Body of pancreas (tissue), 4 donors: Measurements from ENCODE around the gene MYO15B. TPM values are rescaled to one million over a fixed set of nuclear protein-coding genes. Genes with fewer than 3 reads are reported as not detected.

Experiments
- ATAC-seq: fragments of 150-250 bp; one replicate; pipeline ENCODE4 v1.9.1; 2016
- DNase-seq, 4 donors: peaks; one replicate each; pipeline ENCODE4 v3.0.0-alpha.2; 2019
- H3K27ac ChIP-seq, 4 donors: fragments of 200-600 bp; sonication (generic); 1 replicate in 3 of 4; 2 replicates in 1 of 4; pipeline versions ENCODE4 v1.5.1 to v1.6.1; 2016 to 2019; ENCODE audit warnings: mild to moderate bottlenecking in 1 of 4, mixed read lengths in 1 of 4, moderate library complexity in 1 of 4
- H3K27me3 ChIP-seq, 2 donors: fragments of 200-600 bp; sonication (generic); one replicate each; pipeline ENCODE4 v1.6.0; 2016; ENCODE audit warnings: mild to moderate bottlenecking in 1 of 2
- H3K36me3 ChIP-seq, 2 donors: fragments of 200-600 bp; sonication (generic); replicated peaks in 1 of 2; 2 replicates each; pipeline ENCODE4 v1.5.1; 2016; ENCODE audit warnings: low read depth in 2 of 2; ENCODE audit not compliant: insufficient read depth in 1 of 2
- H3K4me1 ChIP-seq: fragments of 200-600 bp; sonication (generic); one replicate; pipeline ENCODE4 v1.6.0; 2016
- H3K4me3 ChIP-seq, 2 donors: fragments of 200-600 bp; sonication (generic); 1 replicate in 1 of 2; 2 replicates in 1 of 2; pipeline ENCODE4 v1.5.1; 2016 to 2019
- H3K9me3 ChIP-seq, 3 donors: fragments of 200-600 bp; sonication (generic); 1 replicate in 2 of 3; 2 replicates in 1 of 3; pipeline ENCODE4 v1.5.1; 2016
- POLR2A ChIP-seq, 3 donors: fragments of 450-650 bp; IDR thresholded peaks; one replicate each; pipeline ENCODE4 v1.6.1; 2016; ENCODE audit warnings: antibody characterized with exemption in 3 of 3, mild to moderate bottlenecking in 2 of 3
- WGBS, 2 donors: methylation state at CpG; one replicate each; pipeline ENCODE4 v1.1.5; 2017; 5-methylcytosine and 5-hydroxymethylcytosine counted together
- intact Hi-C: fragments of 100-400 bp; cut with DNase I; formaldehyde crosslinking; loops from one replicate; pipeline ENCODE4 v1.15.1; 2023
- total RNA-seq, 2 donors: library from RNA; depleted of rRNA; stranded (reverse); fragments of >200 nt; gene quantifications; one replicate each; pipeline ENCODE4 v1.1.0, GENCODE V29; 2016
- TF ChIP-seq, protein P1 (sequence below), 7 experiments: fragments of 450-650 bp in 4 of 7; fragments of 200-600 bp in 3 of 7; sonication (generic) in 3 of 7; IDR thresholded peaks; one replicate each; pipeline ENCODE4 v1.5.1; 2016 to 2019; ENCODE audit warnings: antibody characterized with exemption in 7 of 7

The MYO15B gene
- total RNA-seq, 2 donors from 2014 or later: 61.2 to 183 TPM

DNA sequence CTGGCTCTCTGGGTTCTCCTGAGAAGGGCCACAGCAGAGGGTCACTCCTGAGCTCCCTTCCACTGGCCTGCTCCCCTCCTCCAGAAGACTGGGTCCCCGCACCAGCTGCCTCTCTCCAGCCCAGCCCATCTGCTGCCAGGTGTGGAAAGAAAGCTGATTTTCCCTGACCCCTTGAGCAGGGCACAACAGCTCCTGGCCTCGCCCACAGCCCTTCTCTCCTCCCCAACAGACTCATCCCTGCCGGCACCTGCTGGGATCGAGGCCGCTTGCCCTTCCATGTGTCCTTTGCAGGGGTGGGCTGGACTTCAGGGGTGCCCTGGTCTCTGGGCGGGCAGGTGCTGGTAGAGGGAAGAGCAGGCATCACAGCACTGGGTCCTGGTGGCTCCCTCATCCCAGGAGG is 40.8 kb downstream of the MYO15B start:
- ATAC-seq: no peak
- no peaks in the 10 kb centered on the region for H3K9me3 ChIP-seq
- no peak overlapping the region for H3K27ac ChIP-seq
- TF ChIP-seq, protein P1, sequence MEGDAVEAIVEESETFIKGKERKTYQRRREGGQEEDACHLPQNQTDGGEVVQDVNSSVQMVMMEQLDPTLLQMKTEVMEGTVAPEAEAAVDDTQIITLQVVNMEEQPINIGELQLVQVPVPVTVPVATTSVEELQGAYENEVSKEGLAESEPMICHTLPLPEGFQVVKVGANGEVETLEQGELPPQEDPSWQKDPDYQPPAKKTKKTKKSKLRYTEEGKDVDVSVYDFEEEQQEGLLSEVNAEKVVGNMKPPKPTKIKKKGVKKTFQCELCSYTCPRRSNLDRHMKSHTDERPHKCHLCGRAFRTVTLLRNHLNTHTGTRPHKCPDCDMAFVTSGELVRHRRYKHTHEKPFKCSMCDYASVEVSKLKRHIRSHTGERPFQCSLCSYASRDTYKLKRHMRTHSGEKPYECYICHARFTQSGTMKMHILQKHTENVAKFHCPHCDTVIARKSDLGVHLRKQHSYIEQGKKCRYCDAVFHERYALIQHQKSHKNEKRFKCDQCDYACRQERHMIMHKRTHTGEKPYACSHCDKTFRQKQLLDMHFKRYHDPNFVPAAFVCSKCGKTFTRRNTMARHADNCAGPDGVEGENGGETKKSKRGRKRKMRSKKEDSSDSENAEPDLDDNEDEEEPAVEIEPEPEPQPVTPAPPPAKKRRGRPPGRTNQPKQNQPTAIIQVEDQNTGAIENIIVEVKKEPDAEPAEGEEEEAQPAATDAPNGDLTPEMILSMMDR (IDR thresholded peaks at IDR 0.05): no peak
- no peak for TF ChIP-seq POLR2A (IDR thresholded peaks at IDR 0.05)
- H3K4me3 ChIP-seq: no peak overlapping the region
- intact Hi-C loops: no loop called here
- H3K36me3 ChIP-seq: no peaks in the 10 kb centered on the region
- H3K4me1 ChIP-seq: peaks cover 12% of the 10 kb centered on the region
- no peak for DNase-seq
- 88 to 89% methylated on average over 5 to 6 of the region's 6 CpGs for WGBS, 2 donors
- H3K27me3 ChIP-seq: no peaks in the 10 kb centered on the region

DNA sequence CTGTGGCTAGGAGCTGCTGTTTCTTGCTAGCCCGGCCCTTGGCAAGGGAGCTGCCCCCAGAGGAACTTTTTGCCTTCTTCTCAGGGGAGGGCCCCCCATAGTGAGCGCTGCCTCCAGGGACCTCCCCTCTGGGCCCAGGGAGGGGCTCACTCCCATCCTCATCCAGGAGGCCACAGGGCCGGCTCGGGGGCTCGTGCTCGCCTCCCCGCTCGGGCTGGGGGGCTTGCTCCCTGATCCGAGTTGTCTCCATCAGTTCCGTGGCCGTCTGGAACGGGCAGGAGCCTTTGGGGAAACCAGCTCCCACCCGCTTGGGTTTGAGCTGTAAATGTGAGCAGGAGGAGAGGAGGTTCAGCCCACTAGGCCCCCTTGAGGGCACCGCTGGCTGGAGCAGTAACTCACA is 41.6 kb downstream of the MYO15B start:
- DNase-seq: no peak
- intact Hi-C loops: no loop called here
- H3K27me3 ChIP-seq: no peaks in the 10 kb centered on the region

DNA sequence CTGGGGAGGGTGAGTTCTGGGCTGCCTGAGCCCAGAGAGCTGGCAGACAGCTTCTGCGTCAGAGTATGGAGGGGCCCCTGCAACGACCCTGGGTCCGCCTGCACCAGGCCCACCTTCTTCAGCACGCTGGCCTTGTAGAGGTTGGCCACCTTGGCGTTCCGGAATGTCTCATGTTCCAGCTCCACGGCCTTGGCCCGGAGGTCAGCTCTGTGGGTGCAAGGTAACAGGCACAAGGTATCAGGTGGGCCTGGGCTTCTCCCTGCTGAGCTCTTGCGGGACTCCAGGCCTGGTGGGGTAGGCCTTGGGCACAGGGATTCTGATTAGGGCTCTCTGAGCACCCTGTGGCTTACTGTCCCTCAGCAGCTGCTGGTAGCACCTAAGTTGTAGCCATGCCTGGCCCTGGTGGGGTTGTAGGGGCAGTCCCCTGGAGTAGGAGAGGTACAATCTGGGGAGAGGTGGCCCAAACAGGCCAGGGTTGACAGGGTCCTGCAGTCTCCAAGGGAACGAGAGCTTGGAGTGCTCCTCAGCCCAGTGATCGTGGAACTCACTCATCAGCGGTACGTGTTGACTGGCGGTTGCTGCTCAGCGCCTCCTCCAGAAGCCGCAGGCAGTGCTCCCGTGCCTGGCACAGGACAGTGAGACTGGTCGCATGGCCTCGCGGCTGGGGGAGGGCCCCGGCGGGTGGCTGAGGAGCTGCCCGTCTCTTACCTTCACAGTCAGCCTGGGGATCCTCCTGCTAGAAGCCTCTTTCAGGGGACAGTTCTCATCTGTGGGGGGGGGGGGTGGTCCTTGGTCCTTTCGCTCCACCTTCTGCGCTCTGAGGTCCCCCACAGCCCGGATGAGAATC is 42.7 kb downstream of the MYO15B start:
- Histone ChIP-seq H3K4me3 (no peak overlapping the region), H3K27me3 (no peaks in the 10 kb centered on the region), H3K36me3 (no peaks in the 10 kb centered on the region), H3K4me1 (peaks cover 25% of the 10 kb centered on the region), H3K27ac (no peak overlapping the region), H3K9me3 (no peaks in the 10 kb centered on the region)
- 83 to 100% methylated on average over 1 to 23 of the region's 26 CpGs for WGBS, 2 donors
- ATAC-seq (no peak), DNase-seq (no peak)
- intact Hi-C loops: no loop called here
- TF ChIP-seq, protein P1 (IDR thresholded peaks at IDR 0.05): no peak

More for the DNA sequence above, 41.6 kb downstream of the MYO15B start:
- Histone ChIP-seq H3K27ac (no peak overlapping the region), H3K9me3 (no peaks in the 10 kb centered on the region), H3K4me3 (no peak overlapping the region), H3K36me3 (no peaks in the 10 kb centered on the region), H3K4me1 (peaks cover 19% of the 10 kb centered on the region)
- TF ChIP-seq, protein P1 (IDR thresholded peaks at IDR 0.05): no peak
- no peak for TF ChIP-seq POLR2A (IDR thresholded peaks at IDR 0.05)
- no peak for ATAC-seq
- WGBS, 2 donors: 76 to 82% methylated on average over 4 to 14 of the region's 14 CpGs

DNA sequence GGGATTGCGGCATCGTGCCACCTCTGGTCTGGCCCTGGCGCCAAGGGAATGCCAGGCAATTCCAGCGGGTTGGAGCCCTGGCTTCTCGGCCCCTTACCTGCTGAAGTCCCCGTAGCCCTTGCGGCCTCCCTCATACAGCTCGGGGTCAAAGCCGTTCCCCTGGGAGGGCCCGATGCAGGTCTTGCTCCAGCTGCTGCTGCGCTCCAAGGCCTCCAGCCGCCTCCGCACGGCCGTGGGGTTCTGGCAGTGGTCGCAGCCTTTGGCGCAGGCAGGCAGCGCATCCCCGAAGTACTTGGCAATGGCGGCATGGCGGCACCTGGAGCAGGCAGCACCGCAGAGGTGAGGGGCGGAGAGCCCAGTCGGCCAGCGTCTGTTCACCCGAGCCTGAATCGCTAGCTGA is 43.8 kb downstream of the MYO15B start:
- Histone ChIP-seq H3K27me3 (no peaks in the 10 kb centered on the region), H3K9me3 (no peaks in the 10 kb centered on the region), H3K4me1 (peaks cover 25% of the 10 kb centered on the region), H3K27ac (no peak overlapping the region), H3K36me3 (no peaks in the 10 kb centered on the region), H3K4me3 (no peak overlapping the region)
- TF ChIP-seq, protein P1 (IDR thresholded peaks at IDR 0.05): no peak
- TF ChIP-seq POLR2A (IDR thresholded peaks at IDR 0.05): no peak
- WGBS, 2 donors: 84 to 92% methylated on average over 8 to 27 of the region's 27 CpGs
- DNase-seq (no peak), ATAC-seq (no peak)
- intact Hi-C loops: no loop called here

DNA sequence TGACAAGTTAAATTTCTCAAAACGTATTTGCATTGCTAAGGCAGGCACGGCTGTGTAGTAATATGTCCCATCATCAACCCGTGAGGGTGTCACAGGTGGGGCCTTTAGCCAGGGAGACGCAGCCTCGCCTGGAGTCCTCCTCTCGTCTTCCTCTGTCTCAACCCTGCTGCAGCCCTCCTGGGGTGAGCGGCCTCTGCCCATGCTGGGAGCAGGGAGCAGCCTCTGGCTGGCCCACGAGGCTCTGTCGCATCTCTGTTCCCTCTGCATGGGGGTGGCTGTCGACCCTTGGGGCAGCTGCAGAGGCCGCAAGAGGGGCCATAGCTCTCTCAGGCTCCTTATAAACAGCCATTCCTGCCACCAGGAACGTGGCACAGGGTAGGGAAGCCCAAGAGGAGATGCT is 44.8 kb downstream of the MYO15B start:
- WGBS, 2 donors: 63 to 68% methylated on average over 8 to 12 of the region's 12 CpGs
- H3K4me1 ChIP-seq: peaks cover 25% of the 10 kb centered on the region
- H3K4me3 ChIP-seq: no peak overlapping the region
- no peaks in the 10 kb centered on the region for H3K9me3 ChIP-seq
- intact Hi-C loops: loop anchor here (2.0 kb wide), 1 partner anchor 116 kb away; no protein-coding TSS in a partner anchor
- no peak for ATAC-seq
- H3K27me3 ChIP-seq: no peaks in the 10 kb centered on the region
- H3K36me3 ChIP-seq: no peaks in the 10 kb centered on the region
- H3K27ac ChIP-seq: peak overlapping the region in 2 of 4 donors; percentile 70 to 78
- DNase-seq: no peak
- TF ChIP-seq, protein P1 (IDR thresholded peaks at IDR 0.05): no peak
- no peak for TF ChIP-seq POLR2A (IDR thresholded peaks at IDR 0.05)
